Testis (tissue), 3 donors: ENCODE data around the gene CDSN. TPM values are rescaled to one million over a fixed set of nuclear protein-coding genes. Genes with fewer than 3 reads are reported as not detected.

Experiments used
- DNase-seq: peaks from one replicate; pipeline ENCODE4 v3.0.0-alpha.2; 2019
- H3K27ac ChIP-seq, 2 donors: fragments of 200-600 bp; sonication (generic); one replicate each; pipeline ENCODE4 v1.5.1; 2019
- H3K27me3 ChIP-seq: fragments of 200-600 bp; sonication (generic); one replicate; pipeline ENCODE4 v1.5.1; 2019
- H3K36me3 ChIP-seq: fragments of 200-600 bp; sonication (generic); one replicate; pipeline ENCODE4 v1.5.1; 2017; ENCODE audit warnings: low read depth; ENCODE audit errors: missing control alignments
- H3K4me1 ChIP-seq: fragments of 200-600 bp; sonication (generic); one replicate; pipeline ENCODE4 v1.5.1; 2019
- H3K4me3 ChIP-seq, 2 donors: fragments of 200-600 bp; sonication (generic); one replicate each; pipeline ENCODE4 v1.5.1; 2017 to 2019
- H3K9me3 ChIP-seq: fragments of 200-600 bp; sonication (generic); one replicate; pipeline ENCODE4 v1.5.1; 2017
- POLR2A ChIP-seq: fragments of 450-650 bp; IDR thresholded peaks from one replicate; pipeline ENCODE4 v1.6.1; 2017; ENCODE audit warnings: antibody characterized with exemption, mild to moderate bottlenecking, moderate library complexity
- WGBS, 2 donors: methylation state at CpG; one replicate each; pipeline ENCODE4 v1.1.5; 2018; 5-methylcytosine and 5-hydroxymethylcytosine counted together
- intact Hi-C: fragments of 100-400 bp; cut with DNase I; formaldehyde crosslinking; loops from one replicate; pipeline ENCODE4 v1.15.1; 2023; ENCODE audit warnings: low total_unique reads
- polyA plus RNA-seq: library from polyadenylated mRNA; stranded (reverse); fragments of 350-450 nt; fragmentation: Illumina TruSeq; extraction: RNeasy Lipid Tissue Mini Kit (QIAGEN cat#74804); gene quantifications from one replicate; pipeline ENCODE4 v1.2.3, GENCODE V29; 2014; ENCODE audit warnings: low read depth, low replicate concordance; ENCODE audit not compliant: insufficient read depth
- total RNA-seq, 2 donors: library from RNA; depleted of rRNA; stranded (reverse); fragments of >200 nt; gene quantifications; one replicate each; pipeline ENCODE4 v1.2.3, GENCODE V29; 2016
- TF ChIP-seq, protein P1 (sequence below), 3 experiments: fragments of 450-650 bp in 2 of 3; fragments of 200-600 bp in 1 of 3; sonication (generic) in 1 of 3; IDR thresholded peaks; one replicate each; pipeline ENCODE4 v1.5.1; 2016 to 2019; ENCODE audit warnings: antibody characterized with exemption in 3 of 3, mild to moderate bottlenecking in 2 of 3, moderate library complexity in 1 of 3

CDSN gene
- total and polyA plus RNA-seq, 3 donors from 2014 or later: 0.06 to 0.32 TPM; not detected in 1

DNA sequence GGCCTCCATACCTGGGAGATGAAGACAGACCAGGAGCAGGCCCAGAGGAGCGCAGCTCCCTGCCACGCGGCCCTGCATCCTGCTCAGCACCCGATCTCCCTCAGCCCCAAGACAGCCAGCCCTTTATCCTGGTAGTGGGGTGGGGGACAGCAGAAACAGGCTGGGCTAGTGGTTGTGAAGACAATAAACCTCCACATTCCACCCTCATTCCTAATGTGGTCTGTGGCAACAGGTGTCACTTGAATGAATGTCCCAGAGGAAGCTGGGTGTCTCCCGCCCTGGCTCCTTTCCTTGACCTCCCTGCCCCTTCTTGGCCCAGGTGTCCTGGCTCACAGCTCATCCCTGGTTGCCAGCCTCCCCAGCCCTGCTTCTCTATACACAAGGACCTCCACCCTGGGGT is 7.8 kb downstream of the CDSN start, which contains the start of gene C6orf15:
C6orf15 (minus strand) TSS at position 98 of the 400 bp plus-strand sequence; CDS start at position 78, 20 bp downstream.
- WGBS, 2 donors: 91 to 93% methylated on average over 5 of the region's 5 CpGs
- intact Hi-C loops: no loop called here
- TF ChIP-seq, protein P1, sequence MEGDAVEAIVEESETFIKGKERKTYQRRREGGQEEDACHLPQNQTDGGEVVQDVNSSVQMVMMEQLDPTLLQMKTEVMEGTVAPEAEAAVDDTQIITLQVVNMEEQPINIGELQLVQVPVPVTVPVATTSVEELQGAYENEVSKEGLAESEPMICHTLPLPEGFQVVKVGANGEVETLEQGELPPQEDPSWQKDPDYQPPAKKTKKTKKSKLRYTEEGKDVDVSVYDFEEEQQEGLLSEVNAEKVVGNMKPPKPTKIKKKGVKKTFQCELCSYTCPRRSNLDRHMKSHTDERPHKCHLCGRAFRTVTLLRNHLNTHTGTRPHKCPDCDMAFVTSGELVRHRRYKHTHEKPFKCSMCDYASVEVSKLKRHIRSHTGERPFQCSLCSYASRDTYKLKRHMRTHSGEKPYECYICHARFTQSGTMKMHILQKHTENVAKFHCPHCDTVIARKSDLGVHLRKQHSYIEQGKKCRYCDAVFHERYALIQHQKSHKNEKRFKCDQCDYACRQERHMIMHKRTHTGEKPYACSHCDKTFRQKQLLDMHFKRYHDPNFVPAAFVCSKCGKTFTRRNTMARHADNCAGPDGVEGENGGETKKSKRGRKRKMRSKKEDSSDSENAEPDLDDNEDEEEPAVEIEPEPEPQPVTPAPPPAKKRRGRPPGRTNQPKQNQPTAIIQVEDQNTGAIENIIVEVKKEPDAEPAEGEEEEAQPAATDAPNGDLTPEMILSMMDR (IDR thresholded peaks at IDR 0.05): no peak
- TF ChIP-seq POLR2A: no peak
- Histone ChIP-seq H3K36me3 (no peaks in the 10 kb centered on the region), H3K4me1 (peaks cover 15% of the 10 kb centered on the region), H3K27me3 (no peaks in the 10 kb centered on the region), H3K4me3 (no peak within 1 kb of the TSS), H3K9me3 (no peaks in the 10 kb centered on the region), H3K27ac (no peak within 1 kb of the TSS)
- DNase-seq: no peak

DNA sequence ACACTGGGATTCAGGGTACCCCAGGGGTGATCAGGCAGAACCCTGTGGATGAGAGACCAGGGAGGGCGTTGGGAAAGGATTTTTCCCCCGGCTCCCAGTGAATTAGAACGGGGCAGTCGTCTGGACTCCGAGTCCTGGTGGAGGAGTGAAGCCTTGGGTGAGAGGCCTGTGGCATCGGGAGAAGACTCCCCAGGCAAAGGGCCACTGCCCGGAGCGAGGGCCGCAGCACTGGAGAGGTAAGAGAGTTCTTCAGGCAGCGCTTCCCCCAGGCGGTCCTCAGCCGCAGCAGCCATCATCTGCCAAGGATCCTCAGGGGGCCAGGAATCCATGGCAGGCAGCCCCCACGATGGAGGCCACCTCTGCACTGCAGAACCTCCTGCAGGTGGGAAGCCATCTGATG is 8.5 kb downstream of the CDSN start:
- intact Hi-C loops: no loop called here
- Histone ChIP-seq H3K9me3 (no peaks in the 10 kb centered on the region), H3K27me3 (no peaks in the 10 kb centered on the region), H3K4me1 (peaks cover 11% of the 10 kb centered on the region), H3K36me3 (no peaks in the 10 kb centered on the region), H3K27ac (no peak overlapping the region), H3K4me3 (no peak overlapping the region)
- DNase-seq: no peak
- 91 to 98% methylated on average over 11 to 13 of the region's 13 CpGs for WGBS, 2 donors
- no peak for TF ChIP-seq POLR2A
- TF ChIP-seq, protein P1 (IDR thresholded peaks at IDR 0.05): no peak

DNA sequence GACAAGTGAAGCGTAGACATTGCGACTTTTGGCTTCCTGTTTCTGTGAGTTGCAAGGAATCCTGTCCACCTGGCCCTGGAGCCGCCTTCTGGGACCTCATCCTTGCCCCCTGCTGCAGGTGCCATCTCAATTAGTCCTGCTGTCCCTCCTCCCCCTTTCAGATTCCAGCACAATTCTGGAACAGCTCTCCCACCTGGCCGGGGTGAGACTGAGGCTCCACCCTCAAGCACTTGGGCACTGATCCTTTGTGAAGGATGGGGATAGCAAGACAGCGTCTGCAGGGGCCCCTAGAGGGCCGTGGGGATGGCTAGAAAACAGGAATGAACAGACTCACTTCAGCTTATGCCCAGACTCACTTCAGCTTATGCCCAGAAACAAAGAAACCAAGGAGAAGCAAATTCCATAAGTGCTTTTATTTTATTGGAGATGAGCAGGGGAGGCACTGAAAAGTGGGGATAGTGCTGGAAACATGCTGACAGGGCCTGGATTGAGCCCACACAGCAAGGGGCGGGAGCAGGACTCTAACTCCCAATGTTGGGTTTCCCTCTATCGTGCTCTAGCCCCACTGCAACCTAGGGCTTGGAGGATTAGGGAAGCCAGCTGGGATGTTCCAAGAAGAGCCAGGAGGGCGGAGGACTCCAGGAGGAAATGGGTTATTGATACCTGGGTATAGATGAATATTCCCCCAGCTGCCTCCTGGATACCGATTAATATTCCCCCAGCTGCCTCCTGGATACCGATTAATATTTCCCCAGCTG is 9.2 kb downstream of the CDSN start:
- Histone ChIP-seq H3K36me3 (no peaks in the 10 kb centered on the region), H3K4me1 (peaks cover 11% of the 10 kb centered on the region), H3K4me3 (no peak overlapping the region), H3K27me3 (no peaks in the 10 kb centered on the region), H3K9me3 (no peaks in the 10 kb centered on the region), H3K27ac (no peak overlapping the region)
- 77 to 82% methylated on average over 11 of the region's 11 CpGs for WGBS, 2 donors
- intact Hi-C loops: no loop called here
- DNase-seq: no peak
- TF ChIP-seq POLR2A: no peak
- TF ChIP-seq, protein P1 (IDR thresholded peaks at IDR 0.05): no peak

DNA sequence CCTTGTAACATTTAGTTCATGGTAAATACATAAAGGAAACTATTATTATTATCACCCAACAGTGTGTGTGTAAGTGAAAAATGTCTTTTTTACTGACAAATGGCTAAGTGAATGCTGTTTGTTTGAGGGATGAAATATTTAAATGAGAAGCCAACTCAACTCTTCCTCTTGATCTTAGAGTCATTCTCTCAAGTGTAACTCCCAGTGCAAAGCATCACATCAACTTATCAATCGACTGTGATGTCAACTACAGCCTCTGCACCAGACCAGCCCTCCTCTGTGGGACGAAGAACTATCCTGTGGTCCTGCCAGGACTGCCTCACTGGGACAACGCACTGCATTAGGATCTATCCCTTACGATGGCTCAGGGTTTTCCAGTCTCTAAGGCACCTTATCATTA is 13.2 kb downstream of the CDSN start:
- Histone ChIP-seq H3K4me1 (no peaks in the 10 kb centered on the region), H3K27me3 (no peaks in the 10 kb centered on the region), H3K36me3 (no peaks in the 10 kb centered on the region), H3K9me3 (no peaks in the 10 kb centered on the region), H3K27ac (no peak overlapping the region), H3K4me3 (no peak overlapping the region)
- TF ChIP-seq POLR2A: no peak
- TF ChIP-seq, protein P1 (IDR thresholded peaks at IDR 0.05): no peak
- 75 to 84% methylated on average over 4 of the region's 4 CpGs for WGBS, 2 donors
- DNase-seq: no peak
- intact Hi-C loops: no loop called here

DNA sequence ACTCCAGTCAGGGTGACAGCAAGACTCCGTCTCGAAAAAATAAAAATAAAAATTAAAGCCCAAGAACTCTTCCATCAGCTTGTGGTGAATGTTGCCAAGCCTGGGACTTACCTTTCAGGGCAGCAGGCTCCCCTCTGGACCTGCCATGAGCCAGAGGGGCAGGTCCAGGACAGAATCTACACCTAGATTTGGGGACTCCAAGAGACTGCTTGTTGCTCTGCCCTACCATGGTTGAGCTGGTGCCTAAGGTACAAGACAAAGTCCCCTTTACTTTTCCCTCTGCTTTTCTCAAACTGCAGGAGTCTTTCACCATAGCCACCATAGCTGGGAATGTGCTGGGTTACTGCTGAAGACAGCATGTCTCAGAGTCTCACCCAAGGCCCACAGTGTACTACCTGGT is 17.1 kb downstream of the CDSN start:
- WGBS, 2 donors: 92 to 94% methylated on average over 2 of the region's 2 CpGs
- TF ChIP-seq, protein P1 (IDR thresholded peaks at IDR 0.05): no peak
- no peak for TF ChIP-seq POLR2A

More for the DNA sequence above, 17.1 kb downstream of the CDSN start:
- Histone ChIP-seq H3K27ac (no peak overlapping the region), H3K4me1 (no peaks in the 10 kb centered on the region), H3K36me3 (no peaks in the 10 kb centered on the region), H3K9me3 (no peaks in the 10 kb centered on the region), H3K27me3 (no peaks in the 10 kb centered on the region), H3K4me3 (no peak overlapping the region)
- no peak for DNase-seq
- intact Hi-C loops: no loop called here
